ENCODE results near the gene CEP350.

DNA sequence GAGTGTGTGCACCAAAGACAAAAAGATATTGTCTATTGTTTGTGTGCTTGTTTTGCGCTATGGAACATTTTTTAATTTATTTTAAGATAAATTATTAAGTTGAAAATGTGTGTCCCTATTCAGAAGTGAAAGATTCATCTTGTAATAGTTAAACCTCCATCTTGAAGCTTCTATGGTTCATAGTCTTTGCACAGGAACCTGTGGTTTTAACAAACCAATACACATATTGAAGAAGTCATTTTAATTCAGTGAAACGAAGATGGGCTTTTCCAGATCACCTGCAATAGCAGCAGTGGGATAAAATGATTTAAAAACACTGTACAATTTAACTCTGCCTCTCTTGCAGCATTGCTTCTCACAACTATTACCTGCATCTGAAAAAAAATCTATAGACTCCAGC is 157.5 kb downstream of the CEP350 start:
- TF ChIP-seq CHD4 (IDR thresholded peaks at IDR 0.05) (no peak), RBBP5 (conservative IDR thresholded peaks at IDR 0.05) (no peak), SMARCA5 (IDR thresholded peaks at IDR 0.05) (no peak), CBX3 (IDR thresholded peaks at IDR 0.05; ENCODE audit: borderline replicate concordance, low read depth) (no peak), ZNF24 (IDR thresholded peaks at IDR 0.05) (no peak), TAF1 (IDR thresholded peaks at IDR 0.05; ENCODE audit: borderline replicate concordance, low read depth, low read length) (no peak), BRCA1 (IDR thresholded peaks at IDR 0.05; ENCODE audit: low read depth, low read length) (no peak), ESRRA (IDR thresholded peaks at IDR 0.05; ENCODE audit: low read length) (no peak)
- TF ChIP-seq, protein P1, sequence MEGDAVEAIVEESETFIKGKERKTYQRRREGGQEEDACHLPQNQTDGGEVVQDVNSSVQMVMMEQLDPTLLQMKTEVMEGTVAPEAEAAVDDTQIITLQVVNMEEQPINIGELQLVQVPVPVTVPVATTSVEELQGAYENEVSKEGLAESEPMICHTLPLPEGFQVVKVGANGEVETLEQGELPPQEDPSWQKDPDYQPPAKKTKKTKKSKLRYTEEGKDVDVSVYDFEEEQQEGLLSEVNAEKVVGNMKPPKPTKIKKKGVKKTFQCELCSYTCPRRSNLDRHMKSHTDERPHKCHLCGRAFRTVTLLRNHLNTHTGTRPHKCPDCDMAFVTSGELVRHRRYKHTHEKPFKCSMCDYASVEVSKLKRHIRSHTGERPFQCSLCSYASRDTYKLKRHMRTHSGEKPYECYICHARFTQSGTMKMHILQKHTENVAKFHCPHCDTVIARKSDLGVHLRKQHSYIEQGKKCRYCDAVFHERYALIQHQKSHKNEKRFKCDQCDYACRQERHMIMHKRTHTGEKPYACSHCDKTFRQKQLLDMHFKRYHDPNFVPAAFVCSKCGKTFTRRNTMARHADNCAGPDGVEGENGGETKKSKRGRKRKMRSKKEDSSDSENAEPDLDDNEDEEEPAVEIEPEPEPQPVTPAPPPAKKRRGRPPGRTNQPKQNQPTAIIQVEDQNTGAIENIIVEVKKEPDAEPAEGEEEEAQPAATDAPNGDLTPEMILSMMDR (IDR thresholded peaks at IDR 0.05 in 2 of 3, conservative IDR thresholded peaks at IDR 0.05 in 1 of 3; ENCODE audit: control insufficient read depth in 2 of 3, extremely low read depth in 1 of 3, insufficient read depth in 1 of 3, low read depth in 3 of 3, low read length in 3 of 3) = no peak

Measured in GM12878 (cell line).